Body of pancreas (tissue), 4 donors: ENCODE data around the gene GPR61.

Experiments
- POLR2A ChIP-seq, 3 donors: fragments of 450-650 bp; IDR thresholded peaks; one replicate each; pipeline ENCODE4 v1.6.1; 2016; ENCODE audit warnings: antibody characterized with exemption in 3 of 3, mild to moderate bottlenecking in 2 of 3
- TF ChIP-seq, protein P1 (sequence below), 7 experiments: fragments of 450-650 bp in 4 of 7; fragments of 200-600 bp in 3 of 7; sonication (generic) in 3 of 7; IDR thresholded peaks; one replicate each; pipeline ENCODE4 v1.5.1; 2016 to 2019; ENCODE audit warnings: antibody characterized with exemption in 7 of 7

DNA sequence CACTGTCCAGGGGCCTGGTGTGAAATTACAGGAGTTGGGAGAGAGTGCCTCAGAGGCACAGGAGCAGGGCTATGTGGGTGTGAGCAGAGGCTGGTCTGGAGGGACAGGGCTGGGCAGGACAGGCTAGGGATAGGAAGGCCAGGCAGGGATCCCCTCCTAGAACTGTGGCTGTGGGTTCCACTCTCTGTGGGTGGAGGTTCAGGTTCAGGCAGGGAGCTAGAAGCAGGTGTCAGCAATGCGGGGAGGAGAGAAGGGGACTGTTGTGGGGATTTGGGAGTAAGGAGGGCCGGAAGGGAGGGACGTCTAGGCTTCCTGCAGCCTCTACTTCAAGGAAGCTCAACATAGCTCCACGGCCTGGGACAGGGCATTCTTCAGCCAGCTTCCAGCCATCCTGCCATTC is 8.3 kb upstream of the GPR61 start:
- TF ChIP-seq, protein P1, sequence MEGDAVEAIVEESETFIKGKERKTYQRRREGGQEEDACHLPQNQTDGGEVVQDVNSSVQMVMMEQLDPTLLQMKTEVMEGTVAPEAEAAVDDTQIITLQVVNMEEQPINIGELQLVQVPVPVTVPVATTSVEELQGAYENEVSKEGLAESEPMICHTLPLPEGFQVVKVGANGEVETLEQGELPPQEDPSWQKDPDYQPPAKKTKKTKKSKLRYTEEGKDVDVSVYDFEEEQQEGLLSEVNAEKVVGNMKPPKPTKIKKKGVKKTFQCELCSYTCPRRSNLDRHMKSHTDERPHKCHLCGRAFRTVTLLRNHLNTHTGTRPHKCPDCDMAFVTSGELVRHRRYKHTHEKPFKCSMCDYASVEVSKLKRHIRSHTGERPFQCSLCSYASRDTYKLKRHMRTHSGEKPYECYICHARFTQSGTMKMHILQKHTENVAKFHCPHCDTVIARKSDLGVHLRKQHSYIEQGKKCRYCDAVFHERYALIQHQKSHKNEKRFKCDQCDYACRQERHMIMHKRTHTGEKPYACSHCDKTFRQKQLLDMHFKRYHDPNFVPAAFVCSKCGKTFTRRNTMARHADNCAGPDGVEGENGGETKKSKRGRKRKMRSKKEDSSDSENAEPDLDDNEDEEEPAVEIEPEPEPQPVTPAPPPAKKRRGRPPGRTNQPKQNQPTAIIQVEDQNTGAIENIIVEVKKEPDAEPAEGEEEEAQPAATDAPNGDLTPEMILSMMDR (IDR thresholded peaks at IDR 0.05): no peak
- TF ChIP-seq POLR2A (IDR thresholded peaks at IDR 0.05): no peak
